Stimulated activated CD4-positive, alpha-beta T cell treated with anti-CD3 and anti-CD28 coated beads, Interleukin-1b, Interleukin-23, amount 100 ng/mL, for 48 hours (primary cell): ENCODE measurements around the gene PDE6D.
A peak's percentile ranks its signal among the peaks of the same experiment; 100 is the strongest.
"Not testable (repeated sequence)": the region's sequence is repeated elsewhere in the genome, so short reads cannot be mapped to it uniquely, and the experiment has no call there.

ENCODE experiments used
- DNase-seq: peaks from one replicate; pipeline ENCODE4 v3.0.0-alpha.2; 2020

PDE6D gene

DNA sequence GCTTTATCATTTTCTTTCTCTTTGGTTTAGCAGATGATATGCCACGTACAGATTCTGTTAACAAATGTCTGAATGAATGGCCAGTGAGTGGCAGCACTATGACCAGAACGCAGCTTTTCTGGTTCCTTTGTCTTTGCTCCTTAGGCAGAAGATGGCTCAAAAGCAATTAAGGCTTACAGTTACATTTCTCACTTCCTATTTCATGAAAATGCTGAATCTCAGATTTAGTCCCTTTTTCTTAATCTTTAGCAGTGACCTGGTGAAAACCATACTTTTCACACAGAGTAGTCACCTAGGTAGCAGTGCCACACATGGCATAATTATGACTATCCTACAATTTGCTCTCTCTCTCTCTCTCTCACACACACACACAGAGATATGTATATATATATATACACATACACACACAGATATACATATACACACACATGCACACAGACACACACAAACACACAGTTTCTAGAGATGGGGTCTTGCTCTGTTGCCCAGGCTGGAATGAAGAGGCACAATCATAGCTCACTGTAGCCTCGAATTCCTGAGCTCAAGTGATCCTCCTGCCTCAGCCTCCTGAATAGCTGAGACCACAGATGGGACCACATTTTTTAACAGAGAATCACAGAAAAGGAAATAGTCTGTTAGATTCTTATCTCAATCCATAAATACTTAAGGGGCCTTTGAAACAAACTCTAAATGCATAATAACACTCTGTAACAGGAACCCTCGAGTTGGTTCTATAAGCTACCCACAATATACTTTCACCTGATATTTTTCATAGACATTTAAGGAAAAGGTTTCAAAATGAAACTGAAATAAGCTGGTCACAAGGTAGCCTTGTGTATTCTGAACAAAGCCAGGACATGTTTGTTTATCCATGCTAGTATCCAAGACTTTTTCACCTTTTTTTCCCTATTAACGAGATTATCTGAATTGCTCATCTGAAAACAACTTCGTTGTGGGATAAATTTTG lies 11.6 kb downstream of the PDE6D start:
- DNase-seq = no peak

DNA sequence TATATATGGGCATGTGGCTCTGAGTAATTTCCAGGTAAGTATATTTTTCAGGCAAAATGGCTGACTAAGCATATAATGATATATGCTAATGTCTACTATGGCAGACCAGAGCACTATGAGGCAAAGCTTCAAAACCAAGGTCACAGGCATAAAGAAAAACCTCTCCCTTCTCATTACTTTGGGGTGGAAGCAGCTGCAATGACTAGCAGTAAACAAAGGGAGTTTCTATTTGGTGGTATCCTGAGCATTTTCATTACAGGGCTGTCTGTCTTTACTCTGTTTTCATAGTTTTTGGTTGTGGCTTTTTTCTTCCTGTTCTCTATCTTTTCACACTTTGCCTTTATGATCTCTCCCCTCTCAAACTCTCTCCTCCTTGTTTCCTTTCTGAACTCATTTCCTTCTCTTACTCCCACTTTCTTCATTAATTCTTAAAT lies 15.6 kb downstream of the PDE6D start:
- no peak for DNase-seq

DNA sequence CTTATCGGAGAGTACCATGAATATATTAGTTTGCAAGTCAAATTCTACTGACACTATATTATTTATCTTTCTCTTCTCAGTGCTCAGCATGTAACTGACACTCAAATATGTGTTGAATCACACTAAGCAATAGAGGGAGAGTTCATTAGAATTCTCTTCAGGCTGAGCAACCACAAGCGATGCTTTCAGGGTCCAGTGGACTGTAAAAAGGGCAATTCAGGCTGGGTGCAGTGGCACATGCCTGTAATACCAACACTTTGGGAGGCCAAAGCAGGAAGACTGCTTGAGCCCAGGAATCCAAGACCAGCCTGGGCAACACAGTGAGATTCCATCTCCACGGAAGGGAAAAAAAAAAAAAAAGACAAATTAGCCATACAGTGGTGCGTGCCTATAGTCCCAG lies 16.3 kb downstream of the PDE6D start:
- no peak for DNase-seq

DNA sequence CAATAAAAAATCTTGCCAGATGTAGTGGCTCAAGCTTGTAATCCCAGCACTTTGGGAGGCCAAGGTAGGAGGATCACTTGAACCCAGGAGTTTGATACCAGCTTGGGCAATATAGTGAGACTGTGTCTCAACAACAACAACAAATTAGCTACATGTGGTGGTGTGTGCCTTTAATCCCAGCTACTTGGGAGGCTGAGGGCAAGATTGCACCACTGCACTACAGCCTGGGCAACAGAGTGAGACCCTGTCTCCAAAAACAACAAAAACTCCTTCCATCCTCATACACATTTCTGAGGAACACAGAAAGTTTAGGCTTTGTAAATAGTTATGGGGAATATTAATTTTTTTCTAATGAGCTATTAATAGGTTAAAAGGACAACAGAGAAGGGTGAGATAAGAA lies 17.0 kb downstream of the PDE6D start:
- no peak for DNase-seq

DNA sequence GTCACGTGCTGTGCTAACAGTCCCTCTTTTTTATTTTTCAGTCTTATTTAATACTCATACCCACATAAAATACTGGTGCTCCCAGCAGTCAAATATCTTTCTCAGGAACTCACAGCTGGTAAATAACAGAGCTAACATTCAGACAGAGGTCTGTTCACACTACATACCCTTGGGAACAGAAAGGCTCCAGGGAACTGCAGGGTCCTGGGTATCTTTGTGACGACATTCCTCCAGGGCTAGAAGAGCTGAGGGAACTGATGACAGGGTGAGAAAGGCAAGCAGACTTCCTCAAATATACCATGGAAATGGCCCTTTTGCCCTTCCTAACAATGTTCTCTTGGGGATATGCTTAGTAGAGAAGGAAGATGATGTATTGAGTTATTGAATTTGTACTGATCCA lies 19.3 kb downstream of the PDE6D start:
- no peak for DNase-seq

DNA sequence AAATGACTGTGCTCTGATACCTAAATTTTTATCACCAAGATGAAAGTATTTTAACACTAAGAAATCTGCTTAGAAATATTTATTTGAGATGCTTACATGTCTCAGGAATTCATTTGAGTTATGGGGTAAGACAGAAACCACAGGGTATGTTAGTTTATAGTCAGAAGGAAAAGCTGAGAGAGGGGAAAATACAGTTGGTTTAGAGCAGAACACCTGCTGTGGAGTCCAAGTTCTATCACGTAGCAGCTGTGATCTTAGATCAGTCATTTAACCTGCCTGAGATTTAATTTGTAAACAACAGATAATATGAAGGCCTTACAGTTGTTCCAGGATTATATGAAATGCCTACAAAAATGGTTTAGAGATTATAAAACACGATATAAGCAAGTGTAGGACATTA lies 29.0 kb downstream of the PDE6D start:
- no peak for DNase-seq

DNA sequence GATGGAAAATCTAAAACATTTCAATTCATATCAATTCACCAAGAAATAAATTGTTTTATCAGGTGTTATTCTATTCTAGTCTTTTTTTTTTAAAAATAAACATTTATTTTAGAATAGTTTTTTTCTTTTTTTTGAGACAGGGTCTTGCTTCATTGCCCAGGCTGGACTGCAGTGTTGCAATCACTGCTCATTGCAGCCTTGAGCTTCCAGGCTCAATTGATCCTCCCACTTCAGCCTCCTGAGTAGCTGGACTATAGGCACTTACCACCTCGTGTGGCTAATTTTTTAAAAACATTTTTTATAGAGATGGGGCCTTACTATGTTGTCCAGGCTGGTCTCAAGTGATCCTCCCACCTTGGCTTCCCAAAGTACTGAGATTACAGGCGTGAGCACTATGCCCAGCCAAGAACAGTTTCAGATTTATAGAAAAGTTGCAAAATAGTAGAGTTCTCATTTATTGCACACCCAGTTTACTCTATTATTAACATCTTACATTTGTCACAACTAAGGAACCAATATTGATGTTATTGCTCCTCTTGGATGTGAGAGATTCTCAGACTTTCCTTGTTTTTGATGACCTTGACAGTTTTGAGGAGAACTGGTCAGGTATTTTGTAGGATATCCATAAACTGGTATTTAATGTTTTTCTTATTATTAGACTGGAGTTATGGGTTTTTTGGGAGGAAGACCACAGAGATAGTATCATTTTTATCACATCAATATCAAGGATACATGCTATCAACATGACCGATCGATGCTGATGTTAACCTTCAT lies 29.9 kb downstream of the PDE6D start:
- no peak for DNase-seq

DNA sequence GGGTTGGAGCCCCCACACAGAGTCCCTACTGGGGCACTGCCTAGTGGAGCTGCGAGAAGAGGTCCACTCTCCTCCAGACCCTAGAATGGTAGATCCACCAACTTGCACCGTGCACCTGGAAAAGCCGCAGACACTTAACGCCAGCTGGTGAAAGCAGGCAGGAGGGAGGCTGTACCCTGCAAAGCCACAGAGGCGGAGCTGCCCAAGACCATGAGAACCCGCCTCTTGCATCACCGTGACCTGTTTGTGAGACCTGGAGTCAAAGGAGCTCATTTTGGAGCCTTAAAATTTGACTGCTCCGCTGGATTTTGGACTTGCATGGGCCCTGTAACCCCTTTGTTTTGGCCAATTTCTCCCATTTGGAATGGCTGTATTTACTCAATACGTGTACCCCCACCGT lies 32.1 kb downstream of the PDE6D start:
- DNase-seq = not testable (repeated sequence)

DNA sequence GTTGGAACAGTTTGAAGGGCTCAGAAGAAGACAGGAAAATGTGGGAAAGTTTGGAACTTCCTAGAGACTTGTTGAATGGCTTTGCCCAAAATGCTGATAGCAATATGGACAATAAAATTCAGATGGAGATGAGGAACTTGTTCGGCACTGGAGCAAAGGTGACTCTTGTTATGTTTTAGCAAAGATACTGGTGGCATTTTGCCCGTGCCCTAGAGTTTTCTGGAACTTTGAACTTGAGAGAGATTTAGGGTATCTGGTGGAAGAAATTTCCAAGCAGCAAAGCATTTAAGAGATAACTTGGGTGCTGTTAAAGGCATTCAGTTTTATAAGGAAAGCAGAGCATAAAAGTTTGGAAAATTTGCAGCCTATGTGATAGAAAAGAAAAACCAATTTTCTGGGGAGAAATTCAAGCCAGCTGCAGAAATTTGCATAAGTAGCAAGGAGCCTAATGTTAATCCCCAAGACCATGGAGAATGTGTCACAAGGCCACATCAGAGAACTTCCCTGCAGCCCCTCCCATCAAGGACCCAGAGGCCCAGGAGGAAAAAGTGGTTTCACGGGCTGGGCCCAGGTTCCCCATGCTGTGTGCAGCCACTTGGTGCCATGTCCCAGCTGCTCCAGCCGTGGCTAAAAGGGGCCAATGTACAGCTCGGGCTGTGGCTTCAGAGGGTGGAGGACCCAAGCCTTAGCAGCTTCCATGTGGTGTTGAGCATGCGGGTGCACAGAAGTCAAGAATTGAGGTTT lies 32.8 kb downstream of the PDE6D start:
- DNase-seq = not testable (repeated sequence)

DNA sequence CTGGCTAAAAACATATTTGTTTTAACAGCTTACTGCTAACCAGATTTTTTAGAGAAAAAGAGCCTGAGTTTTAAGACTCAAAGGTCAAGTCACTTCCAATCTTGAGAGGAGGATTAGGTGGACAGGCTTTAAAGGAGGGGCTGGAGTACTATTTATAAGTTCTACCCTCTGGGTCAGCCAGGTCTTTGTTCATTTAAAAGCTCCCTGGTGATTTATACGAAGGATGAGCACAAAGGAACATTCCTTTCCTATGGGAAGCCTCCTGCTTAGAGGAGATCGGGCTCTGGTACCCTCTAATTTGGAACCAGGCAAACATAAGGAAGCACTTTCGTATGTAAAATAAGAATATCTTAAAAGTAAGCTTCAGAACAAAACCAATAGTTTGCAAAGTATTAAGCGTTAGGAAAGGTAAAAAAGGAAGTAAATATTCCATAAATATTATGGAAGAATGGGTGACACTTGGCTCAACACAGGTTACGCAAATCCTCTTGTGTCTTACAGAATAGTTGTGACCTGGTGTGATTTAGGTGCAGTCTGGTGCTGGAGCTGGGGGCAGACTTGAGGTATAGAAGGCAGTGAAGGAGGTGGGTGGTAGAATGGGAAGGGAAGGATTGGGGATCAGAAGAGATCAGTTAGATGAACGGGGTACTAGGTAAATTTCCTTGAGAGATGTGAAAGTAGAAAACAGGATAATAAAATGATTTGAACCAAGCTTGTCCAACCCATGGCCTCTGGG lies 35.6 kb downstream of the PDE6D start:
- no peak for DNase-seq

DNA sequence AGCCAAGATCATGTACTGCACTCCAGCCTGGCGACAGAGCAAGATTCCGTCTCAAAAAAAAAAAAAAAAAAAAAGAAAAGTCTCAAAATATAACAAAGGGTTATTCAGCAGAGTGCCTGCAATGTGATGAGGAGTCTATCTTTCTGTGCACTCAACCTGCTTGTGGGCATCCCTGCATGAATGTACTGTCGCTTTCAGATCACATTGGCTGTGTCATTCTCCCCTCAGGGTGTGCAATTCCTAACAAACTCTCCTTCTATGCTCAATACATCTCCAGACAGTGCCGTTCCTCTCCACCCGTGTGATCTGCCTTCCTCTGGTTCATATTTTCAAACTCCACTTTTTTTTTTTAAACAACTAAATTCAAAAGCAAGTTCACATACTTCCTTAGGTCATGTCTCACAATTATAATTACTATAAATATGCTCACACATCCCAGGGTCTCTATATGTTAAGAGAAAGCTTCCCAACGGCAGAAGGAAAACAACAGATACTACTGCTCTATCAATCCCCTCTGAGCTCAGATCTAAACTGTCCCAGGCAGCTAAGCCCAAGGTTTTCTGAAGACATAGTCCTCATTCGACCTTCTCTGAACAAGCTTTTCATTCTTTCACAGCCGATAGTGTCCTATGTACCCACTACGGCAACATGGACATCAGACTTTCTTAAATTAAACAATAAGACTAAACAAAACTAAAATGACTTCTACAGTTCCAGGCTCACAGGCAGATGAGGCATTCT lies 37.5 kb downstream of the PDE6D start:
- no peak for DNase-seq

DNA sequence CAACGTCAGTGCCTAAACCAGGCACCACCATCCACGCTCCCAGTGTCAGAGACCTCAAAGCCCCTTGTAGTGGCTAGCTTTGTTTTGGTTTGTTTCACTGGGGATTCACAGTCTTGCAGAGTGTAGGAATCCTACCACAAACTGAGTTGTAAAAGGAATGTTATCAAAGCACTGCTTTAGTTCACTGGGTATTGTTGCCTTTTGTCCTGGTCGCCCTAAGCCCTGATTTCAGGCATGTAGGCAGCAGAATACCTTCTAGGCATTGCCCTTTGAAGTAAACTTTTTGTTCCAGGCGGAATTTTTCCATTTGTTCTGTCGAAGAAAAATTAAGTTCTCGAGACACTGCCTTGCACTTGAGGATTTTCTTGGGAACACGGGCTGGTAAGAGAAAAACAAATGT lies 43.3 kb downstream of the PDE6D start:
- no peak for DNase-seq

DNA sequence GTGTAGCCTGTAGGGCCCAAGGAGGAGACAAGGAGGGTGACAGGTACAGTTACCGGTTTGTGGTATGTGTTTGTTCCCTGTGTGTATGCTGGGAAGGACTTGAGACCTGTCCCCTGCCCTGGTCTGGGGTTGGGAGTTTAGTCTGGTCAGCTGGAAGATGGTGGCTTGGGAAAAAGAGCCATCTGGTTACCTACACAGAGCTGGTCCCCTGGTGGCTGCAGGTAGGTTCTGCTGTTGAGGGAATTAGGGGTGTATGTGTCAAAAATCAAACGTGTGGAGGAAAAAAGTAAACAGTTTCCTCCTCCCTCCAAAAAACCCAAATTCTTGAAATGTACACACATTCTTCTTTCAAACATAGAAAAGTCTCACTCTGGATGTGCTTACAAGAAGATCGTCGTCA lies 48.5 kb downstream of the PDE6D start:
- no peak for DNase-seq

DNA sequence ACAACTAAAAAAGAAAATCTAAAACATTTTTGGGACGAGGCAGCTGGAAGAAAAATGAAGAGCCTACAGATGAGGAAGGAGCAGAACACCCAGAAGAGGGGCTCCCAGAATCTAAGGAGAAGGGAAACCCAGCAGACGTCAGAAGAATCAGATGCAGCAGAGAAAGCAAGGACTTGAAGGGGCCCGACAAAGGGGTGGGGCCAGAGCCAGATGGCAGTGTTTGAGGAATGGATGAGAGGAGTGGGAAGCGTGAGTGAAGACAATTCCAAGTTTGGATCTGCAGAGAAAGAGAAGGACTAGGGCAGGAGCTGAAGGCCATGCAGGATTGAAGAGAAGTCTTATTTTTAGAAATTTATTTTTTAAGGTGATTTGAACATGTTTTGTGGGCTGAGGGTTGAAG lies 53.5 kb downstream of the PDE6D start:
- DNase-seq = no peak

DNA sequence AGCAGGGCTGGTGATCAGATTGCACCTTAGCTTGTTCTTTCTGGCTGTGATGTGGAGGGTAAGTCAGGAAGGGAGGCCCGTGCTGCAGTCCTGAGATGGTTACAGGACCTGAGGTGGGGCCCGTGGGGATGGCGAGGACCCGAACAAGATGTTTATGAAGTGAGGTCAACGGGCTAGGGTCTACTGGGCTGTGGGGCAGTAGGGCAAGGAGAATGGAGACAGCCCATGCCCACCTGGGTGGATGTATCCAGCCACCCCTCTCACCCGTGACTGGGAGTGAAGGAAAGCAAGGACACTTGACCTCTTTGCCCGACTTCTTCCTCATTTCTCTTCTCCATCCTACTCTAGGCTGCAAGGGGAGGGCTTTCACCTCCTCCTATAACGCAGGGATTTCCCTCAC lies 54.8 kb downstream of the PDE6D start:
- no peak for DNase-seq

DNA sequence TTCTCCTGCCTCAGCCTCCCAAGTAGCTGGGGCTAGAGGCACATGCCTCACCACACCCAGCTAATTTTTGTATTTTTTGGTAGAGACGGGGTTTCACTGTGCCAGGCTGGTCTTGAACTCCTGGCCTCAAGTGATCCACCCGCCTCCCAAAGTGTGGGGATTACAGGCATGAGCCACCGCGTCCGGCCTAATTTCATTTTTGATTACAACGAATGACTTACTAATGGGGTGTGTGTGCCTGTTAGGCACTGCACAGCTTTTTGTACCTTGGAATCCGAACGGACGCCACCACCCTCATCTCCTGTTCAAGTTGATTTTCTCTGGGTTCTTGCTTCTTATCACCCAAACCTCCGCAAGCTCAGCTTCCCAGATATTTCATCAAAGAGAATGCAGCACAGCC lies 55.6 kb downstream of the PDE6D start:
- DNase-seq = no peak

DNA sequence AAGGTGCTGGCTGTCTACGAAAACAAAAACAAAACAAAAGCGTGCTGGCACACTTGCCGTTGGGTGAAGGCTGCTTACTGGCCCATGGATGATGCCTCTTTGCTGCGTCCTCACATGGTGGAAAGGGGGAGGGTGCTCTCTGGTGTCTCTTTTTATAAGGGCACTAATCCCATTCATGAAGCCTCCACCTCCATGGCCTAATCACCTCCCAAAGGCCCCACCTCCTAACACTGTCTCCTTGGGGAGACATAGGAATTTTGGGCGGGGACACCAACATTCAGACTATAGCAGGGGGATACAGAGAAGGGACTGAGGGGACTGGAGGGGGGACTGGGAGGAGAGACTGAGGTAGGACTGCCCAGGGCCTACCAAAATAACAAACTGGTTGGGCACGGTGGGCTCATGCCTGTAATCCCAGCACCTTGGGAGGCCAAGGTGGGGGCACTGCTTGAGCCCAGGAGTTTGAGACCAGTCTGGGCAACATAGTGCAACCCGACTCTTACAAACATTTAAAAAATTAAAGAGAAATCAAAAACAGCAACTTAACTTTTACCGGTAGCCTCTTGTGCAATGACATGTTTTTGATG lies 58.3 kb downstream of the PDE6D start:
- no peak for DNase-seq

DNA sequence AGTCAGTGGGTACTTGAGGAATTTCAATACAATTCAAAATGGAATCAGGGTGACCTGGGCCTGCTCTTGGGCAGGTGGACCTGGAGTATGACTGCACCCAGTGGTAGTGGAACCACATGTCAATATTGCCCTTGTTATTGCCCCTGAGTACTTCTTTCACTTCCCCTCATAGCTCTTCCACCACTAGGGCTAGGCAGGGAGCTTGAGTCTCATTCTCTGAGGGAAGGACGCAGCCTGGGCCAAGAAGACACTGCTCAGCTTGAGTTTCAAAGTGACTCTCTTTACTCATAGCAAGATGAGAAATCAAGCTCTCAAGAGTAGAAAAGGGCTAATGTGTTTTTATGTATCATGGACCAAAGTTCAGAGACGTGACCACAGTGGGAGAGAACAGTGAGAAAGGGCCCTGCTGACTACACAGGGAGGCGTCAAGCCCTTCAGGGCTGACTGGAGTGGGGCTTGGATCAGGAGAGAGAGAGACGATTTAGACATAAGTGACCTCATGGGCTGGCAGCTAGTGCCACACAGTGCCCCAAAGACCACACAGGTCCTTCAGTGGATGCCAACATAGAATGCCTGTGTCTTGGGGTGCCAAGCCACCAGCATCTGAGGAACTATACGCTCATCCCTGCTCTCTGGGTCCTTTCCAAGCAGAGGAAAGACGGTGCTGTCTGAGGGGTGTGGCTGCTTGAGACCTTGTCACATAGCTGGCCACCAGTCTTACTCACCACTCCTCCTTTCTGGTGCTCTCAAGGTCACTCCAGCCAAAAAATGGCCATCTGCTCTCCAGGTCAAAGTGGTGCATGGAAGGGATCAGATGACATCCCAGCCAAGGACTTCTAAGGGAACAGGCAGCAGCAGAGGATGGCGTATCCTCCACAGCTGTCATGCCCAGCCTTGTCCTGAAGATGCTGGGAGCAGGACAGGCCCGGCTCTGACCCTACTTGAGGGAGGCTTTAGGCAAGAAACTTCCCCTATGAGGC lies 59.8 kb downstream of the PDE6D start:
- peak; percentile 21 for DNase-seq

DNA sequence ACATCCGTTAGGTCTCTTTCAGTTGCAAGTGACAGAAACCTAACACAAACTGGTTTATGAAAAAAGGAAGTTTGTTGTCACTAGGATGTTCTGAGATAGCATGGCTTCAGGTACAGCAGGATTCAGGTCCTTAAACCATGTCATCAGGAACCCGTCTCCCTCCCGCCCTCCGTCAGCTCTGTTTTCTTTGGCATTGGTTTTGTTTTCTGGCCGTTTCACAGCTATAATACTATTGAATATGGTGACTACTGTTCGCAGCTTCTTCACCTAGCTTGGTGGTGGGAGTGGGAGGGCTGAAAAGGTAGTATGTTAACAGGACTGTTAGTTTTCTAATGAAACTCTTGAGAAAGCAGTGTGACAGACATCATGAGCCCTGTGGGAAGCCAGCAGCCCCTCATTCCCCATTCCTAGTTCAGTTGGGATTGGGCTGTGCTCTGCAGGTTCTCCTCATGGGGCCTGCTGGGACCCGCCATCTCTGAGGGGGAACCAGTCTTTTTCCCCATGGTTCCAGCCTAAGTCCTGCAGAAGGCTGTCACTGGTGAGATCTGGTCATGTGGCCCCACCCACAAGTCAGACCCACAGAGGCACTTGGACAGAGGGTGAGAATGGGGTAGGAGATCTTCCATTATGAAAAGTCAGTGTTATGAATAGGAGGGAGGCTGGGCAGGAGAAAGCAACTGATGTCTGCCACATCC lies 60.6 kb downstream of the PDE6D start:
- DNase-seq = no peak

DNA sequence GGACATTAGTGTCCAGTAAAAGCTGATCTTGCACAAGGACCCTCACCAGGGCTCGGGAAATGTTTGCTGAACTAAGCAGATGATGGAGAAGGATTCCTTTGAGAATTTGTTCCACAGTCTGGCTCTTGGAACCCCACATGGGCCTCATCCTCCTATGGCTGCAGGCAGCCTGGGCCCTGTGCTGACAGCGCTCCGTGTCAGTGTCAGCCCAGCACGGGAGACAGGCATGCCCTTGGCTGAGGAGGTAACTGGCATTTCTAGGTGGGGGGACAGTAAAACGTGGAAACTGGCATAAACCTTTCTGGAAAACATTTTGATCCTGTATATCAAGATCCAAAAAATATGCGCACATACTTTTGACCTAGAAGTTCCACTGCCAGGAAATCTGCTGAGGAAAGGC lies 62.3 kb downstream of the PDE6D start:
- no peak for DNase-seq
